Fibroblast of lung (primary cell): ENCODE measurements around the gene NCK2.

Experiments
- EZH2 ChIP-seq: IDR thresholded peaks from 2 replicates; pipeline ENCODE4 v1.5.1; 2012; ENCODE audit warnings: low read length, control low read depth, mild to moderate bottlenecking; ENCODE audit errors: missing control alignments
- TF ChIP-seq, protein P1 (sequence below), 2 donors: IDR thresholded peaks in 1 of 2; conservative IDR thresholded peaks in 1 of 2; 1 replicate in 1 of 2; 2 replicates in 1 of 2; pipeline ENCODE4 v1.5.1; 2011 to 2012; ENCODE audit warnings: low read length in 2 of 2, control low read depth in 1 of 2, inconsistent platforms in 1 of 2, low read depth in 1 of 2, mild to moderate bottlenecking in 1 of 2

DNA sequence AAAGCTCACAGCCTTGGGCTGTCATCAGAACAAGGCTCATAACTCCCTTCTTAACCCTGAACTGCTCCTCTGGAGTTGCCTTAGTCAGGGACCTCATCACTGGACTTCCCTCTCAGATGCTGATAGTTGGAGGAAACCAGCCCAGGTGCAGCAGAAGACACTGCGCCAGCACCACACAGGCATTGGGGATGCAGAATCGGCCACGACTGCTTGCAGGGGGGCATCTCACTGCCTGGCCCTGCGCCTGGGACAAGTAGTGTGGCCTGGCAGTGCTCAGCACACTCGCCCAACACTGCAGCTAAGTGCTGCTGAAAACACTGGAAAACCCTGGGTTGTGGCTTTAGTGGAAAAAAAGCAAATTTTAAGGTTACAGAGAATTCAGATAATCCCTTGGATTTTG is 68.7 kb downstream of the NCK2 start:
- TF ChIP-seq, protein P1, sequence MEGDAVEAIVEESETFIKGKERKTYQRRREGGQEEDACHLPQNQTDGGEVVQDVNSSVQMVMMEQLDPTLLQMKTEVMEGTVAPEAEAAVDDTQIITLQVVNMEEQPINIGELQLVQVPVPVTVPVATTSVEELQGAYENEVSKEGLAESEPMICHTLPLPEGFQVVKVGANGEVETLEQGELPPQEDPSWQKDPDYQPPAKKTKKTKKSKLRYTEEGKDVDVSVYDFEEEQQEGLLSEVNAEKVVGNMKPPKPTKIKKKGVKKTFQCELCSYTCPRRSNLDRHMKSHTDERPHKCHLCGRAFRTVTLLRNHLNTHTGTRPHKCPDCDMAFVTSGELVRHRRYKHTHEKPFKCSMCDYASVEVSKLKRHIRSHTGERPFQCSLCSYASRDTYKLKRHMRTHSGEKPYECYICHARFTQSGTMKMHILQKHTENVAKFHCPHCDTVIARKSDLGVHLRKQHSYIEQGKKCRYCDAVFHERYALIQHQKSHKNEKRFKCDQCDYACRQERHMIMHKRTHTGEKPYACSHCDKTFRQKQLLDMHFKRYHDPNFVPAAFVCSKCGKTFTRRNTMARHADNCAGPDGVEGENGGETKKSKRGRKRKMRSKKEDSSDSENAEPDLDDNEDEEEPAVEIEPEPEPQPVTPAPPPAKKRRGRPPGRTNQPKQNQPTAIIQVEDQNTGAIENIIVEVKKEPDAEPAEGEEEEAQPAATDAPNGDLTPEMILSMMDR (conservative IDR thresholded peaks at IDR 0.05 in 1 of 2, IDR thresholded peaks at IDR 0.05 in 1 of 2; ENCODE audit: low read depth in 1 of 2, low read length in 2 of 2), result no peak
- TF ChIP-seq EZH2, result no peak
